Gastrocnemius medialis (tissue), 4 donors: ENCODE data around the gene RASGEF1C.

Experiments
- POLR2A ChIP-seq, 2 donors: fragments of 450-650 bp; IDR thresholded peaks; one replicate each; pipeline ENCODE4 v1.6.1; 2017; ENCODE audit warnings: antibody characterized with exemption in 2 of 2, mild to moderate bottlenecking in 2 of 2, moderate library complexity in 2 of 2
- TF ChIP-seq, protein P1 (sequence below), 5 experiments: fragments of 450-650 bp in 3 of 5; fragments of 200-600 bp in 2 of 5; sonication (generic) in 2 of 5; IDR thresholded peaks in 4 of 5; conservative IDR thresholded peaks in 1 of 5; 1 replicate in 4 of 5; 2 replicates in 1 of 5; pipeline ENCODE4 v1.5.1; 2016 to 2019; ENCODE audit warnings: antibody characterized with exemption in 5 of 5, mild to moderate bottlenecking in 3 of 5, moderate library complexity in 3 of 5

DNA sequence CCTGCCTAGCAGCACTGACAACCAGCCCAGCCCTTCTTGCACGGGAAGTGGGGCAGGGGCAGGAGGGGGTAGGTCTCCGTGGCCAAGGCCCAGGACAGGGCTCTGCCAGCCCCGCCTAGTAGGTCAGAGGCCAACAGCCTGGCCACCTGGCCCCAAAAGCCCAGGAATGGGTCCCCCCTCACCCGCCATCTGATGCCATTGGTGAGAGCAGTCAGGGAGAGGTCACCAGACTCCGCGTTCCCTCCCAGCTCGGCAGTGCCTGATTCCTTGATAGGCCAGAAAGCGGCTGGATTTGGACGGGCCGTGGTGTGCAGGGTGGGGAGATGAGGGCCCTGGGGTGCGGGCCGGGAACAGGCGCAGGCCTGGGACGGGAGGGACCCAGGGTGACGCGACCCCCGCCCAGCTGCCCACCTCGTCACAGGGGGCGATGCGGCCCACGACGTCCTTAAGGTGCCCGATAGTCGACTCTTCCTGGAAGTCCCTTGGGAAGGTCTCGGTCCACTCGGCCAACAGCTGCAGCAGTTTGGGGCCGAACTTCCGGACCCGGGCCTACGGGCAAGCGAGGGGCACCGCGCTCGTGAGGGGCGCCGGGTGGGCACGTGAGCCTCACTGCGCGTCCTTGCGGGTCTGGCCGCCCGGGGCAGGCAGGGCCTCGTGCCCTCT is 72.9 kb downstream of the RASGEF1C start:
- TF ChIP-seq, protein P1, sequence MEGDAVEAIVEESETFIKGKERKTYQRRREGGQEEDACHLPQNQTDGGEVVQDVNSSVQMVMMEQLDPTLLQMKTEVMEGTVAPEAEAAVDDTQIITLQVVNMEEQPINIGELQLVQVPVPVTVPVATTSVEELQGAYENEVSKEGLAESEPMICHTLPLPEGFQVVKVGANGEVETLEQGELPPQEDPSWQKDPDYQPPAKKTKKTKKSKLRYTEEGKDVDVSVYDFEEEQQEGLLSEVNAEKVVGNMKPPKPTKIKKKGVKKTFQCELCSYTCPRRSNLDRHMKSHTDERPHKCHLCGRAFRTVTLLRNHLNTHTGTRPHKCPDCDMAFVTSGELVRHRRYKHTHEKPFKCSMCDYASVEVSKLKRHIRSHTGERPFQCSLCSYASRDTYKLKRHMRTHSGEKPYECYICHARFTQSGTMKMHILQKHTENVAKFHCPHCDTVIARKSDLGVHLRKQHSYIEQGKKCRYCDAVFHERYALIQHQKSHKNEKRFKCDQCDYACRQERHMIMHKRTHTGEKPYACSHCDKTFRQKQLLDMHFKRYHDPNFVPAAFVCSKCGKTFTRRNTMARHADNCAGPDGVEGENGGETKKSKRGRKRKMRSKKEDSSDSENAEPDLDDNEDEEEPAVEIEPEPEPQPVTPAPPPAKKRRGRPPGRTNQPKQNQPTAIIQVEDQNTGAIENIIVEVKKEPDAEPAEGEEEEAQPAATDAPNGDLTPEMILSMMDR (IDR thresholded peaks at IDR 0.05 in 4 of 5, conservative IDR thresholded peaks at IDR 0.05 in 1 of 5) = no peak
- TF ChIP-seq POLR2A (IDR thresholded peaks at IDR 0.05) = no peak
